OCI-M2 (cell line): ENCODE results near the gene SCNN1B.
"Not testable (repeated sequence)": the region's sequence is repeated elsewhere in the genome, so short reads cannot be mapped to it uniquely, and the experiment has no call there.

Source experiments
- DNase-seq: peaks from one replicate; lab custom pipeline; 2025; ENCODE audit not compliant: unreplicated experiment; lab: John Stamatoyannopoulos, UW

SCNN1B gene

GRCh38 chr16:23353440-23353839, 51.3 kb downstream of the SCNN1B start:
- no peak for DNase-seq

- no peak for DNase-seq
Observed at GRCh38 chr16:23354246-23354645, 52.1 kb downstream of the SCNN1B start.

GRCh38 chr16:23355106-23355670, 53.1 kb downstream of the SCNN1B start:
- no peak for DNase-seq

DNA sequence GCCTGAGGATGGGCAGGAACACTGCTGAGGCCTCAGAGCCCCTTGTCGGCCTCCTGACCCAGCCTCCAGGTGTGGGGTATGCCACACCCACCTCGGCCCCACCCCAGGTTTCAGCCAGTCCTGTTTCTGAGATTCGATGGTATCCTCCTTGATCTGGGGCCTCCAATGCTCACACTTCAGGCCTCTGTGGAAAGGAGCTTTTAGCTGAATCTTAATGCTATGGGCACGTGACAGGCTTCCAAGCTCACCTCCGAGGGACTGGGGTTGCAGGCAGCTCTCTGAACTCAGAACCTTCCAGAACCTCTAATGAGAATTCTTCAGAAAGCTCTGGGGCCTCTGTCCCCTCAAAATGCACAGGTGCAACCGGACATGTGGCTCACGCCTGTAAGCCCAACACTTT, 54.8 kb downstream of the SCNN1B start:
- DNase-seq, result no peak

- DNase-seq, result no peak
Observed at GRCh38 chr16:23357761-23358290, 55.7 kb downstream of the SCNN1B start.

- no peak for DNase-seq
Observed at GRCh38 chr16:23359092-23359760, 57.1 kb downstream of the SCNN1B start.

DNA sequence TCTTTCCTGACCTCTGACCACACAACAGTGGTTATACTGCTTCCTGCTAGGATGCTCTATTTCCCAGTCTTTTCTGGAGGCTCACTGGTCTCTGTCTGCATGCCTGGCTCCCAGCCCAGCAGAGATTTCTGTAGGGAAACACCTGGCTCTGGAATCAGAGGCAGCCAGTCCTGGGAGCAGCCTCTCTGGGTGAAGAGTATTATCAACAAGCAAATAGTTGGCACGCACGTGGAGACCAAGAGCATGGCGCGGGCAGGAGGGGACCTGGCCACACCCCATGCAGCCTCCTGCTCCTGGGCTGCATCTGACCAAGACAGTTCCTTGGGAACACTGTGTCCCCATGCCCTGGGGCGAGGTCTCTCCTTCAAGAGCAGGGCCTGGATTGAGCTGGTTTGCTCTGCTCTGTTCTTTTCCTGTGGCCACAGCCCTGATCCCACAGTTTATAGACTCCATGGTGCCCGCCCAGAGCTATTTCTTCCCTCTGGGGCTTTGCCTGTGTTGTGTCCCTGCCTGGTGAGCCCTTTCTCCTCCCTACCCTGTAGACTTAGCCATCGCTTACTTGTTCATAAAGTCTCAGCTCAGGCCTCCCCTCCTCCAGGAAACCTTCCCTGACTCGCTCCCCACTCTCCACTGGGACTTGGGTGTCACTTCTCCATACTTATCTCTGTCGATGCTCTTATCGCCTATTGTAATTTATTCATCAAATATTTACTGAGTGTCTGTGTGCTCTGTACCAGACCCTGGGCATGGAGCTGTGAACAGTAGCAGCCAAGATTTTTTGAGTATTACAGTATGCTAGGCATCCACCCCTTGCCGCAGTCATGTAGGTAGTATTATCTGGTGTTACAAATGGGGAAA, 60.6 kb downstream of the SCNN1B start:
- DNase-seq, result no peak

- no peak for DNase-seq
Observed at GRCh38 chr16:23365602-23366240, 63.6 kb downstream of the SCNN1B start.

- not testable (repeated sequence) for DNase-seq
Observed at GRCh38 chr16:23366341-23366740, 64.2 kb downstream of the SCNN1B start.

DNA sequence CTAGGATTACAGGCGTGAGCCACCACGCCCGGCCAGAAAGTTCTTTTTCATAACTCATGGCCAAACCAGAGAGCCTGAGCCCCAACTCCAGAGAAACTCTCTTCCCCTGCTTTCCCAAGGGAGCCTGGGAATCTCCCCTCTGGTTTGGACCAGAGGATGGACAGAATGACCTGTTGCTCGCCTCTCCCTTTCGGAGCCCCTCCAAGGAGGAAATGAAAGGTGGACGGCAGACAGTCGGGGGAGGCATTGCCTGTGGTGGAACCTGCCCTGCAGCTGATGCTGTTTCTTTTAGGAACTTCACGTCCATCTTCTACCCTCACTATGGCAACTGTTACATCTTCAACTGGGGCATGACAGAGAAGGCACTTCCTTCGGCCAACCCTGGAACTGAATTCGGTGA, 65.5 kb downstream of the SCNN1B start:
- no peak for DNase-seq

DNA sequence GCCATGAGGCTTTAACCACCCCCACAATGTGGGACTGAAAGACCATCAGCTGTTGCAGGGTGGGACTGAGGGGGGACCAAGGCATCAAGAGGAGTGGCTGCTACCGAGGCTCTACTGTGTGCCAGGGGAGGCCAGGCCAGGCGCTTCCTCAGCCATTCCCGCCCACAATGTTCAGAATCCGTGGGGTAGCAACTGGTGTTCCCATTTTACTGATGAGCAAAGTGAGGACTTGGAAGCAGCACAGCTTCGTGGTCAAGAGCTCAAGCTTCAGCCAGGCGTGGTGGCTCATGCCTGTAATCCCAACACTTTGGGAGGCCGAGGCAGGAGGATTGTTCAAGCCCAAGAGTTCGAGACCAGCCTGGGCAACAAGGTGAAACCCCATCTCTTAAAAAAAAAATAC, 65.9 kb downstream of the SCNN1B start:
- DNase-seq, result no peak

DNA sequence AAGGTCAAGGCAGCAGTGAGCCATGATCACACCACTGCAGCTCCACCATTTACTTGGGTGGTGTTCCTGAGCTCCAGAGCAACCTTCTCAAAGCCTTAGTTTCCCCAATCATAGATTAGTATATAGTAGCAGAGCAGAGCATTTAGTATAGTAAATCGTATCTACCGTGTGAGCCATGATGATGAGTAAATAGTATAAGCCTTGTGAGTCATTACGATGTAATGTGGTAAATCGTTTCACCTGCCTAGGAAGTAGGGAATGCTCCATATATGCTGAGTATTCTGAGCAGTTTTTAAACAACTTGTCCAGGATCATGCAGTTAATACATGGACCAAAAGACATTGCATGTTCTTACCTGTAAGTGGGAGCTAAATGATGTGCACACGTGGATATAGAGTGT, 66.4 kb downstream of the SCNN1B start:
- DNase-seq, result no peak

- DNase-seq, result no peak
Observed at GRCh38 chr16:23369416-23369815, 67.3 kb downstream of the SCNN1B start.

DNA sequence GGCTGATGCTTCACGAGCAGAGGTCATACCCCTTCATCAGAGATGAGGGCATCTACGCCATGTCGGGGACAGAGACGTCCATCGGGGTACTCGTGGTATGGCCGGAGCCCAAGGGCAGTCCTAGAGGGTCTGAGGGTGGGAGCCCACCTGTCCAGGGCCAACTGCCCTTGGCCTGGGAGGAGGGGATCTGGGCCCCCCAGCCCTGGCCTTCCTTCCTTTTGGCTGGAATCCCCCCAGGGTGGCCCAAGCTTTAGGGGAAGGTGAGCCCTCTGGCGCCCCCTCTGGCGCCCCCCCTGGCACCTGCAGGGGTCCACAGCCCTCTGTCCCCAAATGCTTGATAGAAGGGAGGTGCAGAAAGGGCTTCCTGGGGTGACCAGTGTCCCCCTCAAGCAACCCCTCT, 69.3 kb downstream of the SCNN1B start:
- no peak for DNase-seq

DNA sequence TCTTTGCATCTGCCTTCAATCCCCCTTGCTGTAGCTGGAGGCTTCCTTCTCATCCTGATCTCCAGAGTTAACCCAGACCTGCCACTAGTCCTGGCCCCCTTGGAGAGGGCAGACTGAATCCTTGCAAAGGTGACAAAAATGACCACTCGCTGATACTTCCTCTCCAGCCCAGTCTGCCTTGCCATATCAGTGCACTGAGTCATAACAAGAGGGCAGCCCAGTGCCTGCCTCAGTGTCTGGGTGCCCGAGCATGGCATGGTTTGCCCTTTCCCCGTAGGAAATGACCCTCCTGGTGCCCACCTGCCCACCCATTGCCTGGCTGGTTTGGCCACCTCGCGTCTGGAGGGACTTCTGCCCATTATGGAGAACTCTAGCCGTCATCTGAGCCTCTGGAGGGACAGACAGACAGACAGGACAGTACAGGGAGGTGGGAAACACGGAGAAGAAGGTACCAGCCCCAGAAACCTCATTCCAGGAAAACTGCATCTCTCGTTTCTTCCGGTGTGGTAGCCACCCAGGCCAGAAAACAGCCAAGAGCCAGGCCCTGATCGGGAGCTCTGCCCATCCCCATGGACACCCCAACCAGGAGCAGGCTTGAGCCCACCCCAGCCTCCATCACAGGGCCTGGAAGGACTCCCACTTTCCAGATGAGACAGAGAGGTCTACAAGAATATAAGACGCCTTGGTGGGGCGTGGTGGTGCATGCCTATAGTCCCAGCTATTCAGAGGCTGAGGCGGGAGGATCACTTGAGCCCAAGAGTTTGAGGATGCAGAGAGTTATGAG, 71.5 kb downstream of the SCNN1B start:
- no peak for DNase-seq

- no peak for DNase-seq
Observed at GRCh38 chr16:23374721-23375510, 72.8 kb downstream of the SCNN1B start.

- no peak for DNase-seq
Observed at GRCh38 chr16:23375643-23376042, 73.5 kb downstream of the SCNN1B start.

- no peak for DNase-seq
Observed at GRCh38 chr16:23377071-23377931, 75.2 kb downstream of the SCNN1B start.

- no peak for DNase-seq
Observed at GRCh38 chr16:23378256-23378655, 76.2 kb downstream of the SCNN1B start.
